Keratinocyte (primary cell): ENCODE measurements around the gene GNMT. TPM values are rescaled to one million over a fixed set of nuclear protein-coding genes. Genes with fewer than 3 reads are reported as not detected.

Source experiments
- DNase-seq: peaks from one replicate; pipeline ENCODE4 v3.0.0-alpha.2; 2011; ENCODE audit warnings: low read depth, missing footprints, low spot score
- FAIRE-seq: peaks from 2 replicates; lab custom pipeline; 2011; peaks lifted over from hg19 to GRCh38; lab: Jason Lieb, UNC
- H2AFZ ChIP-seq: 2 replicates; pipeline ENCODE4 v1.6.0; 2012; ENCODE audit warnings: low read length, control low read depth, inconsistent platforms; ENCODE audit not compliant: control insufficient read depth
- H3K27ac ChIP-seq: 2 replicates; pipeline ENCODE4 v1.5.1; 2011; ENCODE audit warnings: low read length; ENCODE audit not compliant: control insufficient read depth, insufficient read depth
- H3K27me3 ChIP-seq: 3 replicates; pipeline ENCODE4 v1.6.0; 2011; ENCODE audit warnings: low read length; ENCODE audit not compliant: control insufficient read depth, insufficient read depth; ENCODE audit errors: extremely low read depth
- H3K36me3 ChIP-seq, 2 experiments: 2 replicates in 1 of 2; 3 replicates in 1 of 2; pipeline ENCODE4 v1.5.1; 2011; ENCODE audit warnings: low read length in 2 of 2, mild to moderate bottlenecking in 1 of 2; ENCODE audit not compliant: control insufficient read depth in 2 of 2, insufficient read depth in 2 of 2; ENCODE audit errors: extremely low read depth in 1 of 2
- H3K4me1 ChIP-seq: 3 replicates; pipeline ENCODE4 v1.5.1; 2011; ENCODE audit warnings: low read length; ENCODE audit not compliant: control insufficient read depth, insufficient read depth; ENCODE audit errors: extremely low read depth
- H3K4me2 ChIP-seq: 3 replicates; pipeline ENCODE4 v1.6.0; 2011; ENCODE audit warnings: low read depth, low read length; ENCODE audit not compliant: control insufficient read depth, insufficient read depth; ENCODE audit errors: extremely low read depth
- H3K4me3 ChIP-seq, 3 experiments: fragments of 200-600 bp in 1 of 3; sonication (generic) in 1 of 3; 2 replicates in 2 of 3; 3 replicates in 1 of 3; pipeline ENCODE4 v1.5.1; 2011 to 2016; ENCODE audit warnings: low read length in 3 of 3, mild to moderate bottlenecking in 3 of 3, control low read depth in 2 of 3, inconsistent platforms in 1 of 3, low read depth in 1 of 3, mixed read lengths in 1 of 3, mixed run types in 1 of 3, moderate library complexity in 1 of 3; ENCODE audit not compliant: control insufficient read depth in 2 of 3, insufficient read depth in 2 of 3; ENCODE audit errors: extremely low read depth in 1 of 3
- H3K79me2 ChIP-seq: 2 replicates; pipeline ENCODE4 v1.6.0; 2012; ENCODE audit warnings: low read length; ENCODE audit not compliant: control insufficient read depth, insufficient read depth
- H3K9ac ChIP-seq: 3 replicates; pipeline ENCODE4 v1.6.0; 2011; ENCODE audit warnings: low read length; ENCODE audit not compliant: control insufficient read depth, insufficient read depth; ENCODE audit errors: extremely low read depth
- H3K9me1 ChIP-seq: 3 replicates; pipeline ENCODE4 v1.6.0; 2011; ENCODE audit warnings: low read length; ENCODE audit not compliant: control insufficient read depth, insufficient read depth; ENCODE audit errors: extremely low read depth
- H3K9me3 ChIP-seq: 2 replicates; pipeline ENCODE4 v1.5.1; 2012; ENCODE audit warnings: low read depth, low read length; ENCODE audit not compliant: control insufficient read depth
- H4K20me1 ChIP-seq: 3 replicates; pipeline ENCODE4 v1.6.0; 2011; ENCODE audit warnings: low read length; ENCODE audit not compliant: control insufficient read depth, insufficient read depth; ENCODE audit errors: extremely low read depth
- CTCF ChIP-seq, 3 experiments: IDR thresholded peaks in 1 of 3; conservative IDR thresholded peaks in 1 of 3; optimal IDR thresholded peaks in 1 of 3; 2 replicates in 2 of 3; 3 replicates in 1 of 3; pipeline versions ENCODE3 to v1.5.1; 2011; ENCODE audit warnings: low read length in 3 of 3, mild to moderate bottlenecking in 3 of 3, moderate library complexity in 2 of 3, control low read depth in 1 of 3, inconsistent platforms in 1 of 3; ENCODE audit not compliant: insufficient read depth in 2 of 3; ENCODE audit errors: extremely low read depth in 1 of 3
- EZH2 ChIP-seq: IDR thresholded peaks from one replicate; pipeline ENCODE4 v1.6.1; 2012; ENCODE audit warnings: inconsistent platforms, mild to moderate bottlenecking, low read length, moderate library complexity
- dilution Hi-C: fragments of 300-500 bp; cut with MboI; formaldehyde crosslinking; loops from one replicate; pipeline ENCODE4 v1.7.0; 2020; ENCODE audit warnings: low sequenced_read_pairs; ENCODE audit not compliant: extremely low pct_ligation_motif_present
- polyA plus RNA-seq, 5 experiments: library from polyadenylated mRNA; depleted of rRNA in 3 of 5; stranded (reverse) in 3 of 5; stranded (forward) in 1 of 5; unstranded in 1 of 5; fragments of >200 nt; gene quantifications; 1 replicate in 1 of 5; 2 replicates in 3 of 5; 3 replicates in 1 of 5; pipeline versions ENCODE4 v1.2.1 to v1.2.3, GENCODE V29; 2011 to 2012; ENCODE audit warnings: missing spikeins in 2 of 5, low read depth in 1 of 5, low replicate concordance in 1 of 5

The GNMT gene
- polyA plus RNA-seq, 1 donor (not counting 4 experiments of a cell fraction or from before 2014, with no cell fraction given) = 0.08 TPM

GRCh38 chr6:42971746-42972327 lies 11.3 kb downstream of the GNMT start:
- H4K20me1 ChIP-seq = no peaks in the 10 kb centered on the region
- peaks cover 1% of the 10 kb centered on the region for H3K79me2 ChIP-seq
- H3K36me3 ChIP-seq = peaks cover 10 to 12% of the 10 kb centered on the region in 2 experiments
- no peaks in the 10 kb centered on the region for H3K27me3 ChIP-seq
- H3K27ac ChIP-seq = no peak overlapping the region
- H3K9me3 ChIP-seq = no peaks in the 10 kb centered on the region
- no peak overlapping the region for H3K4me3 ChIP-seq
- TF ChIP-seq CTCF (optimal IDR thresholded peaks at IDR 0.05 in 1 of 3, IDR thresholded peaks at IDR 0.05 in 1 of 3, conservative IDR thresholded peaks at IDR 0.05 in 1 of 3; ENCODE audit: extremely low read depth in 1 of 3, insufficient read depth in 2 of 3, low read length in 3 of 3) (no peak), EZH2 (no peak)
- no peak overlapping the region for H2AFZ ChIP-seq
- H3K9me1 ChIP-seq = peaks cover 3% of the 10 kb centered on the region
- no peak overlapping the region for H3K9ac ChIP-seq
- dilution Hi-C loops = no loop called here
- peaks cover 19% of the 10 kb centered on the region for H3K4me1 ChIP-seq
- no peak overlapping the region for H3K4me2 ChIP-seq
- DNase-seq (no peak), FAIRE-seq (no peak)

- FAIRE-seq = no peak
- dilution Hi-C loops = no loop called here
Measured at GRCh38 chr6:42973926-42974325, 13.4 kb downstream of the GNMT start.

More at GRCh38 chr6:42973926-42974325, 13.4 kb downstream of the GNMT start:
- no peak overlapping the region for H3K4me2 ChIP-seq
- H3K27ac ChIP-seq = no peak overlapping the region
- H4K20me1 ChIP-seq = no peaks in the 10 kb centered on the region
- peaks cover 25% of the 10 kb centered on the region for H3K4me1 ChIP-seq
- no peaks in the 10 kb centered on the region for H3K27me3 ChIP-seq
- no peak for TF ChIP-seq CTCF (optimal IDR thresholded peaks at IDR 0.05 in 1 of 3, IDR thresholded peaks at IDR 0.05 in 1 of 3, conservative IDR thresholded peaks at IDR 0.05 in 1 of 3; ENCODE audit: extremely low read depth in 1 of 3, insufficient read depth in 2 of 3, low read length in 3 of 3)
- TF ChIP-seq EZH2 = no peak
- no peak overlapping the region for H3K4me3 ChIP-seq
- no peak overlapping the region for H2AFZ ChIP-seq
- DNase-seq = no peak
- no peaks in the 10 kb centered on the region for H3K9me3 ChIP-seq
- H3K79me2 ChIP-seq = peaks cover 20% of the 10 kb centered on the region
- H3K9ac ChIP-seq = no peak overlapping the region
- H3K9me1 ChIP-seq = peaks cover 3% of the 10 kb centered on the region
- H3K36me3 ChIP-seq = peaks cover 4 to 6% of the 10 kb centered on the region in 2 experiments
